Central memory CD4-positive, alpha-beta T cell (primary cell): ENCODE data around the gene GNAQ.

Experiments used
- DNase-seq: peaks from one replicate; pipeline ENCODE4 v3.0.0; 2022

Gene GNAQ

DNA sequence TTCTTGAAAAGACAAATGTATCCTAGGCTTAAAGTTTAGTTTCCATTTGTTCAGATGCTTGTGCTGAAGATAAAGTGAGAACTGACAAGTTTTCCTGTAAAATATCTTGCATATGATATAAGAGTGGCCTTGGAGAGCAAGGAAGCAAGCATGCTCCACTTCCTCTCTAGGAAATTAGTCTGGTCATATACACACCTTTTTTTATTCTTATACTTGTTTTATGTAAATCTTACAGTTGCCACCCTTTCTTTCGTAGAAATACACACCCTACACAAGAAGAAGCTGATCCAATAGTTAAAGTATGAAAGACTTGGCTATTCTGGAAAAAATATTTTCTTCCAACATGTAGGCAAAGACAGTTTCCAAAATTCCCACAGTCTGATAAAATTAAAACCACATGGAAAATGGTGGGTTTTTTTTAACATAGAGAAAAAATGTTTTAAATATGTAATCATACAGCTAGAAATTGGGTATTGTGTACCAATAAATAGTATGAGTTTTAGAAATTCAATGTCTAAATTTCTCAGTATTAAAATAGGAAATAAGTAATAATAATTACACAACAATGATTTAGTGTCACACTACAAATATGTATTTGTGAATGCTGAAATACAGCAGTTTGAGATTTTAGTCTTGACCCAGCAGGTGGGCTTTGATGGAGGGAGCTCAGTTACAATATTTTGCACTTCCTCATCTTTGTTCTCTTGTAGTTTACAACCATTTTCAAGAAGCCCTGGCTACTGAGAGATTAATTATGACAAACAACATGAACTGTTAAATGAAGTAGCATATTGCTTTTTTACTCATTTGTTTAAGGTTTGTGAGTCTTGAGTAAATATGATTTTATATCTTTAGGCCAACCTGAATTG, 197.8 kb downstream of the GNAQ start:
- DNase-seq = no peak

GRCh38 chr9:77832639-77833038, 199.0 kb downstream of the GNAQ start:
- no peak for DNase-seq

DNA sequence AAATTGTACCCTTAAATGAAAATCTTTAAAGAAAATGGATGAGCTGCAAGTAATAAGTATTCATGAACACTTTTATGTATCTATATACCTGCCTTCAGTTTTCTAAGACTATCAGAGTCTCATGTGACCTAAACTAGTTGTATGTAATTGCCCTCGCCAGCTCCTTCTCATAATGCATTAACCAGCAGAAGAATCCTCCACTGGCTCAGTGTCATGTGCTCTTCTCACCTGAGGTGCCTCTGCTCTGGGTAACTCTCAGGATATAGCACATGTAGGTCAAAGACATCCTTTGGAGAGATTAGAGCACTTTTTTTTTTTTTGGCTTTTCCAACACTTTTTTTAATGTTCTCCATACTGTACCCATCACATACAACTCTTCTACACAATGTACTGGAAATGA, 199.8 kb downstream of the GNAQ start:
- DNase-seq = no peak

GRCh38 chr9:77830618-77831285, 200.9 kb downstream of the GNAQ start:
- no peak for DNase-seq

- DNase-seq = no peak
Observed at GRCh38 chr9:77829420-77829819, 202.2 kb downstream of the GNAQ start.

DNA sequence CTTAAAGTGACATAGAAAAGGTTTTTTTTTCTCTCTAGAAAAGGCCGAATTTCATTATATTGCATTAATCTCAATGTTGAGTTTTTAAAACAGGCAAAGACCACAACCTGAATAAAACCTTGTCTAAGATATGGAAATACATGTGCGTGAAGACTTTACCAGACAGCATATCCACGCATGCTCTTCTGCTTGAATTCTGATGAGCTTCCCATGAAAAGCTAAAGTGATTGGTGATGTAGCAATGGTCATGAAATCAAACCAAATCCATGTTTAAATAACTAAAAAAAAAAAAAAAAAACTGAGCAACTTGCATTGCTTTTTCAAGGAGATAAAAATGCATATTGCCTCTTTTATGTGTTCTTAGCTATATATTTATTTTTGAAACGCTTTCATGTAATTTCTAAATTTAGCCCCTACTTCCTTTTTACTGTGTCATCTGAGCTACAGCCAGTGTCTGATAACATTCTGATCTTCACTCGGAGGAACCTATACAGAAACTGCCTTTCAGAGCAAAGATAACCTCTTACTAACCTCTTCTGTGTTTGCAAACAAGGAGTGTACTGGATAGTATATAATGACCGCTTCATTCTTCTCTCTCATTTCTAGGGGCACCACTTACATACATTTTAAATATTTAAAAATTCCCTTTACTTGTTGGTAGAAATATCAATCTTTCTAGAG, 204.4 kb downstream of the GNAQ start:
- DNase-seq = no peak

GRCh38 chr9:77826621-77827020, 205.0 kb downstream of the GNAQ start:
- DNase-seq = no peak

DNA sequence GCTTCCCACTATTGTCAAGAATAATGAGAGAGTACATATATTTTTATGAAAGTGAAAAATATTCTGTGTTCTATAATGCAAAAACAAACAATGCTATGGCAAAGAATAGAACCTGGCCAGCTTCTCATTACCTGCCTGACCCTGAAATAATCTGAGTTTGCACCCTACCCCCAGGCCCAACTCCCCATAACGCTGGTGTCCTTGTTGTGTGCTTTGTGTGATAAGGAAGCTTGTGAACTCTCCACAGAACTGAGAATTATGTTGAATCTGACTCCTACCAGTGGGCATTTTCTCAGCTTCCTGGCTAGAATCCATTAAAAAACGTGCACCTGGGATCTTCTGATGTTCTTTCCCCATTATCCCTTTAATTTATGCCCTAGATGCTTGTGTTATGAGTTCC, 205.5 kb downstream of the GNAQ start:
- no peak for DNase-seq

- DNase-seq = no peak
Observed at GRCh38 chr9:77825361-77825760, 206.2 kb downstream of the GNAQ start.

DNA sequence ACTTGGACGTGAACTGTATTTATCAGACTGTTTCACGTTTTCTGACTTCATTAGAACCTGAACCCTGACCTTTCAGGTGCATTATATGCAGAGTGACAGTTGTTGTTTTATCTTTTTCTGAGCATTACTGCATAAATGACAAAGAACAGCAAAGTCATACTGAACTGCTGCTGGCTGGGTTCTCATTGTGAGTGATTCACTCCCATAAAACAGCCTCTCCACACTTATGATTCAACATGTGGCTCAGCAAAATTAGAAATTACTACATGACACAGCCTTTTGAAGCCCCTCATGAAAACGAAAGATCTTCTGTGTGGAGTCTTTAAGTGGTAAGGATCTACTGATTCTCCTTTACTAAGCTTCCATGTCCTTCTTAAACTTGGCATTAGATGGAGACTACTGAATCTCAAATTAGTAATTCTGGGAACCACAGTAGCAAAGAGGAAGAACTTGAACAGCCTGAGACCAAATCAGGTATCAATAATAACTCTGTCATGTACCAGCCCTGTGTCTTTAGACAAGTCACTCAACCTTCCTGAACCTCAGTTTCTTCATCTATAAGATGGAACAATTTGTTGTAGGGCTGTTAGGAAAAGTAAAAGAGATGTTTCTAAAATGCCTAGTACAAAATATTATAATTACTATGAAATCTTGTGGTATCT, 211.2 kb downstream of the GNAQ start:
- no peak for DNase-seq

GRCh38 chr9:77819657-77820056, 212.0 kb downstream of the GNAQ start:
- DNase-seq = no peak

DNA sequence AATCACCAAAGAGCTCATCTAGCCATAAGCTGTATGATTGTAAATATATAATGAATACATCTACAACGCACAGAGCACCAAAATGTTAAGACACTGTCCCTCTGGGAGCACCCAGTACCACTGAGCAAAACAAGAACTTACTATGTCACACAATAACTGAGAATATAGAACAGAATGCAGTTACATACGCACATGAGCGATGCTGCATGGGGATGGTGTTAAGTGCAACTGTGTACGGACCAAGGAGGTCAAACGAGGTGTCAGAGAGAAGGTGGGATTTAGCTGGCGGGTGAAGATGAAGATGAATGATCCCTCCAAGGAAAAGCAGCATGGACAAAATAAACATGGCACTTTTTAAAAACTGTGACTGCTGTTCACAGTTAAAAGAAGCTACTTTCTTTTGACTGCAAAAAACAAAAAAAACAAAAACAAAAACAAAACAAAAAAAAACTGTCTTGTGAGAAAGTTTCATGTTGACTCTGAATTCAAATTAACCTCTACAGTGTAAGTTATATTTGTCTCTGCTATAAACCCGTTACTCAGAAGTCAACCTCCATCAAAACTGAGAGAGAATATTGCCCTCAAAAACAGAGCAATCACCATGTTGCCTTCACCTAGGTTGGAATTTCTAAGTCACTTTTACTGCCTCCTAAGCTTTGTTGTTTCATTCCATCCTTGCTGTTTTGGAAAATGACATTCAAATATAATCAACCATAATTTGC, 213.9 kb downstream of the GNAQ start:
- DNase-seq = no peak

DNA sequence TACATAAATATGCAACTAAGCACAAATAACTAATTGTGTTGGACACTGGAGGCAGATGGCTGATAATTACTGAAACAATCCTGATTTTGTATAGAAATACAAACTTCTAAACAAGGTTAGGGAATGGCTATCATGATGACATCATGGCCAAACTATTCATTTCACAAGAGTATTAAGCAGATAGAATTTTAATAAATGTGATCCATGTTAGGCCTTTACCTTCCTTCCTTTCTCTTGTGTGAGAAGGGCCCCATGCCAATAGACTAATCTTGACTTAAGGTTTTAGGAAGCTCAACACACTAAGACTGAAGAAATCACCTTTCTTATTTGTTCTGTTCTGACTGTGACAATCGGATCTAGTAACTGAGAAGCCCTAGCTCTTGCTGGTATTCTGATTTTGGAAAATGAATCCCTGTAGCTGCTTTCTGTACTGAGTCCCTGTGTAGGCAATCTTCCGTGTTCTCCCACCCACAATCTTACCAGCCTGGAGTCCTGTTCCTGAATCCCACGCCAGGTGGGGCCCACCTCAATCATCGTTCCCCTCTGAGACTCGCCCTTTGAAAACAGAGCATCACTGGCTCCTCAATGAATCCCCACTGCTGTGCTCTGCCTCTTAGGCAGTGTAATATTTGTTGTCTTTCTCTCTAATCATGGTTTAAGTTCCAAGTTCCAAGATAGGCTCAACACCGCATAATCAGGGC, 214.8 kb downstream of the GNAQ start:
- DNase-seq = no peak

DNA sequence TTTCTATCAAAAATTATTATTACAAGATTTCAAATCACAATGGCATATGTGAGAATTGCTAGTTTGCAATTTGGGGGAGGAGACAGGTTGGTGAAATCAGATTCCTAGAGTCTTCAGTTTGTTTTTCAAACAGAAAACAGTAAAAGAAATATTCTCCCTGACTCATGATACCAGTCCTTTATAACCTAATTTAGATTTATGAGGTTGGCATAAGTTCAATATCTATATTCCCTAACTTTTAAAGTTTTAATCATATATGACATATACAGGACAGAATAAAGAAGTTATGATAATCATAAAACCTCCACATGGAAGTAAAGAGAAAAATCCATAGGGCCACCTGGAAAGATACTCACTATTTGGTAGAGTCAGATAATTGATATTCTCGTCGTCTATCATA, 216.4 kb downstream of the GNAQ start:
- no peak for DNase-seq

DNA sequence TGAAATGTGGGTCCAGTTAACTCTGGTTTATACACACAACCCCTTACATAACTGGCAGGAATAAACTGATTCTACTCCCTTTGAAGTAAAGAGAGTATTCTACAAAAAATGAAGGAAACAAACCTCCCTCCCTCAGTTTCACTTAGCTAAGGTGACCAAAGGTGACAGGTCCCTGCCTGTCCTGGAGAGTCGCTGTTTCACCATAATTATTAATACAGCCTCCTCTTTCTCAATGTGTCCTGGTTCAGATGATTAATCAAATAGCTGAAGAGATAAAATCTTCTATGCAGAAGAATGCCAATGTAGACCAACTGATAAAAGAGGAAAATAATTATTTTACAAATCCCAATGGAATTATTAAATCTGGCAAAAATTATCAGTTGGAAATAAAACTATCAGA, 219.8 kb downstream of the GNAQ start:
- no peak for DNase-seq

DNA sequence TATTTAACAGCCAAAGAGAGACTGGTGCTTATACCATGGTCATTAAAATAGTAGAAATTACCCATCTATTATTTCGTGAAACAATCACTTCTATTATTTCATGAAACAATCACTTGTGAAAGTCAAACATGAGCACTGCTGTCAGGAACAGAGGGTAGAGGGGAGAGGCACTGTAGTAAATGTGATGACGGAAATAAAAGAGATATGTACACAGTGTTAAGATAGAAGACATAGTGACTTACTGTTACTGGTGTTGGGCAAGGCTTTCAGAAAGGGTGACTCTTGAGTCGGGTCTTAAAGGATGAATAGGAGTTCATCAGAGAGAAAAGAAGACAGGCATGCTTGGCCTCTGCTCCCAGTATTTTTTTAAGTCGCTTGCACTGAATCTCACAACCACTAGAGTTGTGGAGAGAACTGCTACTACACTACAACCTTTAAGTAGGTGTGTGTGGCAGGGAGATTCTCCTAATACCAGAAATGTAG, 220.9 kb downstream of the GNAQ start:
- DNase-seq = no peak

GRCh38 chr9:77810047-77810446, 221.6 kb downstream of the GNAQ start:
- no peak for DNase-seq

- DNase-seq = no peak
Observed at GRCh38 chr9:77809552-77809951, 222.1 kb downstream of the GNAQ start.

DNA sequence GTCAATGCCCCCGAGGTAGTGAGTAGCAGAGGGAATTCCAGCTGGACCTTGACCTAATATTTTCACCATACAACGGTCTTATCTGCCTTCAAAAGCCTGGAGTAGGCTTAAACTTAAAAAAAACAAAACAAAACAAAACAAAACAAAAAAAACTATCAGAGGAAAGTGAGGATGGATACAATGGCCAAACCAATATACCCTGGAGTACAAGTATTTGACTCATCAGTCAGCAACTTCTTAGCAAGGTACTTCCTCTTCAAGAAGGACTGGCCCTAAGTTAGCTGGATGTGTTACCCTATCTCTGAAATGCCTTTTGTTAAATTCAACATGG, 222.9 kb downstream of the GNAQ start:
- DNase-seq = no peak

- peak; percentile 4 for DNase-seq
Observed at GRCh38 chr9:77807846-77808750, 223.5 kb downstream of the GNAQ start.

- no peak for DNase-seq
Observed at GRCh38 chr9:77807281-77807683, 224.3 kb downstream of the GNAQ start.
